ENCODE data around the gene C1QTNF6. TPM values are rescaled to one million over a fixed set of nuclear protein-coding genes. Genes with fewer than 3 reads are reported as not detected.

The C1QTNF6 gene
- polyA plus RNA-seq, 1 donor (not counting 4 experiments of a cell fraction or from before 2014, with no cell fraction given): 17.1 TPM

- Histone ChIP-seq H3K9ac (ENCODE audit: control insufficient read depth, extremely low read depth, insufficient read depth, low read length) (no peak overlapping the region), H3K27ac (ENCODE audit: control insufficient read depth, insufficient read depth, low read length) (no peak overlapping the region), H3K9me3 (ENCODE audit: control insufficient read depth, low read depth, low read length) (peaks cover 4% of the 10 kb centered on the region), H3K4me3 (ENCODE audit: control insufficient read depth in 2 of 3, extremely low read depth in 1 of 3, insufficient read depth in 2 of 3, low read depth in 1 of 3, low read length in 3 of 3) (no peak overlapping the region), H3K4me1 (ENCODE audit: control insufficient read depth, extremely low read depth, insufficient read depth, low read length) (peaks cover 8% of the 10 kb centered on the region), H3K27me3 (ENCODE audit: control insufficient read depth, extremely low read depth, insufficient read depth, low read length) (no peaks in the 10 kb centered on the region), H3K4me2 (ENCODE audit: control insufficient read depth, extremely low read depth, insufficient read depth, low read depth, low read length) (no peak overlapping the region), H3K9me1 (ENCODE audit: control insufficient read depth, extremely low read depth, insufficient read depth, low read length) (no peaks in the 10 kb centered on the region), H4K20me1 (ENCODE audit: control insufficient read depth, extremely low read depth, insufficient read depth, low read length) (no peaks in the 10 kb centered on the region), H2AFZ (ENCODE audit: control insufficient read depth, low read length) (no peak overlapping the region), H3K36me3 (ENCODE audit: control insufficient read depth in 2 of 2, extremely low read depth in 1 of 2, insufficient read depth in 2 of 2, low read length in 2 of 2) (no peaks in the 10 kb centered on the region), H3K79me2 (ENCODE audit: control insufficient read depth, insufficient read depth, low read length) (no peaks in the 10 kb centered on the region)
- TF ChIP-seq CTCF (optimal IDR thresholded peaks at IDR 0.05 in 1 of 3, IDR thresholded peaks at IDR 0.05 in 1 of 3, conservative IDR thresholded peaks at IDR 0.05 in 1 of 3; ENCODE audit: extremely low read depth in 1 of 3, insufficient read depth in 2 of 3, low read length in 3 of 3): no peak
- TF ChIP-seq EZH2 (IDR thresholded peaks at IDR 0.05; ENCODE audit: low read length): no peak
- dilution Hi-C loops (cut with MboI; ENCODE audit: extremely low pct_ligation_motif_present, low sequenced_read_pairs): no loop called here
- DNase-seq (ENCODE audit: low read depth, low spot score): no peak
- no peak for FAIRE-seq
These were observed 37.3 kb downstream of the C1QTNF6 start for GRCh38 chr22:37150701-37151100.

GRCh38 chr22:37148742-37149665 lies 39.0 kb downstream of the C1QTNF6 start:
- dilution Hi-C loops (cut with MboI; ENCODE audit: extremely low pct_ligation_motif_present, low sequenced_read_pairs): no loop called here
- H3K79me2 ChIP-seq (ENCODE audit: control insufficient read depth, insufficient read depth, low read length): no peaks in the 10 kb centered on the region
- DNase-seq (ENCODE audit: low read depth, low spot score) (no peak), FAIRE-seq (no peak)
- no peaks in the 10 kb centered on the region for H3K27me3 ChIP-seq (ENCODE audit: control insufficient read depth, extremely low read depth, insufficient read depth, low read length)
- H3K9ac ChIP-seq (ENCODE audit: control insufficient read depth, extremely low read depth, insufficient read depth, low read length): no peak overlapping the region
- H2AFZ ChIP-seq (ENCODE audit: control insufficient read depth, low read length): no peak overlapping the region
- H3K36me3 ChIP-seq (ENCODE audit: control insufficient read depth in 2 of 2, extremely low read depth in 1 of 2, insufficient read depth in 2 of 2, low read length in 2 of 2): no peaks in the 10 kb centered on the region
- H3K4me2 ChIP-seq (ENCODE audit: control insufficient read depth, extremely low read depth, insufficient read depth, low read depth, low read length): no peak overlapping the region
- no peak overlapping the region for H3K4me3 ChIP-seq (ENCODE audit: control insufficient read depth in 2 of 3, extremely low read depth in 1 of 3, insufficient read depth in 2 of 3, low read depth in 1 of 3, low read length in 3 of 3)
- no peak overlapping the region for H3K27ac ChIP-seq (ENCODE audit: control insufficient read depth, insufficient read depth, low read length)
- H4K20me1 ChIP-seq (ENCODE audit: control insufficient read depth, extremely low read depth, insufficient read depth, low read length): no peaks in the 10 kb centered on the region
- peaks cover 2% of the 10 kb centered on the region for H3K9me1 ChIP-seq (ENCODE audit: control insufficient read depth, extremely low read depth, insufficient read depth, low read length)
- TF ChIP-seq EZH2 (IDR thresholded peaks at IDR 0.05; ENCODE audit: low read length) (no peak), CTCF (optimal IDR thresholded peaks at IDR 0.05 in 1 of 3, IDR thresholded peaks at IDR 0.05 in 1 of 3, conservative IDR thresholded peaks at IDR 0.05 in 1 of 3; ENCODE audit: extremely low read depth in 1 of 3, insufficient read depth in 2 of 3, low read length in 3 of 3) (no peak)
- no peaks in the 10 kb centered on the region for H3K9me3 ChIP-seq (ENCODE audit: control insufficient read depth, low read depth, low read length)
- H3K4me1 ChIP-seq (ENCODE audit: control insufficient read depth, extremely low read depth, insufficient read depth, low read length): peaks cover 17% of the 10 kb centered on the region

All from keratinocyte (primary cell).